GDM1 (cell line): ENCODE results near the gene RGPD3.
"Not testable (repeated sequence)": the region's sequence is repeated elsewhere in the genome, so short reads cannot be mapped to it uniquely, and the experiment has no call there.

Source experiments
- DNase-seq: peaks from one replicate; lab custom pipeline; 2025; lab: John Stamatoyannopoulos, UW

RGPD3 gene

DNA sequence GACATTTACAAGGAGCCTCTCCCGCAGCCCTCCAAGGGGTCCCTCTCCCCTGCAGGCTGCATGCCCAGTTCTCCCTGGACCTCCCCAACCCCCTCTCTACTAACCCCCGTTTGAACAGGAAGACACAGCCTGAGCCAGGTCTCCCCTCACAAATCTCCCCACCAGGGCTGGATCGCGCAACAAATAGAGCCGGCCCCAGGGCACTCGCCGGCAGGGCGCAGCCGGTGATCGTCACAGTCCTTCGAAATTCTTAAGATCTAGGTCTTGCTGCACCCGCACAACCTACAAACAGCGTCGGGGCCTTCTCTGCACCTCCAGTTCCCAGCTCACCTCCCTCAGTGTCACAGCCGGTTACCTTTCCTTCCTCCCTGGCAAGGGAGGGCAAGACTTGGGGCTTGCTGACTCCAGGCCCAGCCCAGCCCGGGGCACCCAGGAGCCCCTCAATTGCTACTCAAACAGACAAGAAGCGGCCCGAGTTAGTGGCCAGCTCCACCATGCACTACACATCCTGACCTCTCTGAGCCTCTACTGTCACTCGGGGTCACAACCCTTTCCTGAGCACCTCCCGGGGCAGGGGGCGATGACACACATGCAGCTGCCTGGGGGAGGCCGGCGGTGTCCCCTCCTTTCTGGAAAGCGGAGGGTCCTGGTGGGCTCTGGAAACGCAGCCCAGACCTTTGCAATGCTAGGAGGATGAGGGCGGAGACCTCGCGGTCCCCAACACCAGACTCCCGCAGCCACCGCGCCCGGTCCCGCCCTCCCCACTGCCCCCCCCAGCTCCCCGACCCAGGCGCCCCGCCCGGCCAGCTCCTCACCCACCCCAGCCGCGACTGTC is 18.6 kb upstream of the RGPD3 start, which contains the start of gene CD8B2:
Gene CD8B2 (plus strand): TSS at position 814 of the 835 bp plus-strand sequence. CDS start 63 bp downstream, outside the sequence.
- DNase-seq: not testable (repeated sequence)

DNA sequence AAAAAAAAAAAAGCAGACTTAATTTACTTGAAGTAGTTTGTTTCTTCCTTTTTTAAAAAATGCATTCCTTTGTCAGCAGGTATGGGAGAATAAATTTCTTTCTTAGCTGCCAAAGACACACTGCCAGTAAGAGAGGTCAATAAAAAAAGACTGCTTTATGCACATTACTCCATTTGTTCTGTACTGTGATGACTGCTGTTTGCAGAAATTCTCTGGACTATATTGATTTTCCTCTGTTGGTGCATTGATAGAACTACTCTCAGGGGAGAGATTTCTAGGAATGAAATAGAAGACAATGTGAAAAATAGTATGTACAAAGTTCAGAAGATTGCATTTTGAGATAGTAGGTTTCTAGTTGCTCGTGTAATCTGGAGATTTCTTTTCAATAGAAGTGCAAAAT is 11.3 kb upstream of the RGPD3 start:
- DNase-seq: not testable (repeated sequence)

DNA sequence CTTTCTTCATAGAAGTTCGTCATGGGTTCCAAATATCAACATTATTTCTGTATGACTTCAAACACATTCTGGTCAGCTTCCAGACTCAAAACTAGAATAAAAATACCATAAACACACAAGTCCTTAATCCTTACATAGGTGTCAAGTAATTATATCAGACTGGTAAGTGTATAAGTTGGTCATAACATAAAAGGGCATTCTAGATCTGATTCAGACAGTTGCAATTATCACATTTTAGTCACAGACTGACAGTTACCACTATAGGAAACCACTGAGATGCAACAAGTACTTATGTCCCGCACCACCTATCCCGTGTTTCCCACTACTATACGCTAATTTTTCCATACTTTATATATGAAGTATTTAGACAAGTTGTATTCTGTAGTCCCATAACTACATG is 9.4 kb upstream of the RGPD3 start:
- not testable (repeated sequence) for DNase-seq

DNA sequence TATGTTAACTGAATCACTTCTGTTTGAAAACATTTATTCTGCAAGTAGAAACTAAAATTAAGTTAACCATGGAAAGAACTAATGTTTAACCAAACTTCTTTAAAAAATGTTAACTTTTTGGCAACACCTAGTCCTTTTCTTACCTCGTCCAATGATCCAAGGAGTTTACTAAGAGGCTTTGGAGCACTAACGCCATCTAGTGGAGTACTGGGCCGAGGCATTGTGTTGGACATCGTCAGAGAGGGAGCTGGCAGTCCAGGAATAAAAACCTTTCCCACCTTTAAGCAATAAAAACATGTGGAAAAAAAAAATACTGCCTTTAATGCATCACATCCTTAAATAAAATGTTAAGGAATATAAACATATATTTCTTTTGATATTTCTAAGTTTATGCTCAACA is 2.4 kb upstream of the RGPD3 start:
- not testable (repeated sequence) for DNase-seq

DNA sequence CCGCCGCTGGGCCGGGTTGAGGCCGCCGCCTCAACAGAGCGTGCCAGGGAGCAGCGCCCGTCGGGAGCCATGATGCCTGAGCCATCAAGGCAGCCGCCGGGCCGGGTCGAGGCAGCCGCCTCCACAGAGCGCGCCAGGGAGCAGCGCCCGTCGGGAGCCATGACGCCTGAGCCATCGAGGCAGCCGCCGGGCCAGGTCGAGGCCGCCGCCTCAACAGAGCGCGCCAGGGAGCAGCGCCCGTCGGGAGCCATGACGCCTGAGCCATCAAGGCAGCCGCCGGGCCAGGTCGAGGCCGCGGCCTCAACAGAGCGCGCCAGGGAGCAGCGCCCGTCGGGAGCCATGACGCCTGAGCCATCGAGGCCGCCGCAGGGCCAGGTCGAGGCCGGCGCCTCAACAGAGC is 697 bp downstream of the RGPD3 start:
- not testable (repeated sequence) for DNase-seq

DNA sequence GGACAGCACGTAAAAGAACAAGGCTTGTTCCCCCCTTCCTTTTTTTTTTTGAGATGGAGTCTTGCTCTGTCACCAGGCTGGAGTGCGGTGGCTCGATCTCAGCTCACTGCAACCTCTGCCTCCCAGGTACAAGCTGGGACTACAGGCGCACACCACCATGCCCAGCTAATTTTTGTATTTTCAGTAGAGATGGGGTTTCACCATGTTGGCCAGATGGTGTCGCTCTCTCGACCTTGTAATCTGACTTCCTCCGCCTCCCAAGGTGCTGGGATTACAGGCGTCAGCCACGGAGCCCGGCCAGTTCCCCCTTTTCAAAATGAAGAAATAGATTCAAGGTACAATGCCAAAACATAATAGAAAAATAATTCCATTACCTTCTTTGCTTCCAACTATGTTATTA is 6.3 kb downstream of the RGPD3 start:
- DNase-seq: not testable (repeated sequence)

DNA sequence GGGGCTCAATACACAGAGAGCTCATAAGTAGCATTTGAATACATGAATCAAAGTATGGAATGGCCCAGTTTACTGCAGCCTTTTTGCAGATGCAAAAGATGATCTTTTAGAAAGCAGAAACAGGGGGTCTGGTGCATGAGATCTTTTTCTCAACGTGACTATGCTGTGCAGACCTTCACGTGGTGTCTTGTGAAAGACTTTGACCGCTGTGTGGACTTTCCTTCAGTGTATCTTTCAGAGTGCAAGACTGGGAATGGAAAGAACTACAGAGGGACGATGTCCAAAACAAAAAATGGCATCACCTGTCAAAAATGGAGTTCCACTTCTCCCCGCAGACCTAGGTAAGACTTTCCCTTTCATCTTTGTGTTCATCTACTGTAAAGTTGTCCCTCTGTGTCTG is 77.5 kb downstream of the RGPD3 start:
- DNase-seq: not testable (repeated sequence)

DNA sequence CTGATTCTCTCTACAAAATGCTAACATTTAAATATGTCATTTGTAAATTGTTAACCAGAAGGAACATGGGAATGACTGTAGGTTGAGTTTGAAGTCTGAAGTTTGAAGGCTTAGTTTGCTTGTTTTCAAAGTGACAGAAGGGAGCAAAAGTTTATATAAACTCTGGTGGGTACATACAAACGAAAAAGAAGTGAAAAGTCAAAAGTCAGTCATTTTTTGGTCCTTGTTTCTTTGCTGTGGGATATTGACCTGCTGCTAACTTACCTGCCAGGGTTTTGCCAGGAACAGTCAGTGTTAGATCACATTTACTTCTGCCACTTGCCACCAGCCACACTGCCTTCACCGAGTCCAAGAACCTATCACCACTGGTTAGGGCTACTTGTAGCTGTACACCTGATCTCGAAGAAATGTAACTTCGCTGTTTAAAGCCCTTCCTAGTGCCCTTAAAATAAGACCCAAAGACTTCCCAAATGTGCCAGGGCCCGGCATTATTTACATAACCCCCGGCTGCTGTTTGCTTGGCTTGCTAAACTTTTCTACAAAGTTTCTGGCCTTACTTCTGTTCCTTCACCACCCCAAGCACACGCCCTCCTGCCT is 79.3 kb downstream of the RGPD3 start:
- DNase-seq: not testable (repeated sequence)

DNA sequence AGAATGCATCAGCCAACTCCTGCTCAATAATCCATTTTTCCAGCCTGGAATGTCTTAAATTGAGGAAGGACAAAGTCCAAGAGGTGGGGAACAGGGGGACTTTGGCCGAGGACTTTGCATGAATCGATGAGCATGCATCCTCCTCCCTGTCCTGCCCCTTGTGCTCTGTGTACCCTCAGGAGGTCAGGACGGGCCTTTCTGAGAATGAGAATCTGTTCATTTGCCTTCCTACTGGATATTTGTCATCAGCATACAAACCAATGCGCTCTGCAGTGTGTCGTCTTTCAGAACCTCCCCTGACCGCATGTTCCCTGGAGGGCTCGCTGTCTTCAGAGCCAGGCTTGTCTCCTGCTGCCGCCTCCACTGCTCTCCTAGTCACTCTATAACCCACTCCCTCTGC is 83.7 kb downstream of the RGPD3 start:
- DNase-seq: not testable (repeated sequence)

DNA sequence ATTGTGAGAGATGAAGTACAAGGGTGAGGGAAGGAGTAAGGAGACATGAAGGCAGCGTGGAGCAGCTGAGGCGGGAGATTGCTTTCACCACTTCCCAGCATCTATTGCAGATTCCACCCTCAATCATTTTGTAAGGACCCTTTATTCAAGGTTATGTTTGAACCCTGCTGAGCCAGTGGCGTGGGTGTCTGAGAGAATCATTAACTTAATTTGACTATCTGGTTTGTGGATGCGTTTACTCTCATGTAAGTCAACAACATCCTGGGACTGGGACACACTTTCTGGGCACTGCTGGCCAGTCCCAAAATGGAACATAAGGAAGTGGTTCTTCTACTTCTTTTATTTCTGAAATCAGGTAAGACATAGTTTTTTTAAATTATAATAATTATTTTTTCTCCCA is 86.3 kb downstream of the RGPD3 start:
- not testable (repeated sequence) for DNase-seq

DNA sequence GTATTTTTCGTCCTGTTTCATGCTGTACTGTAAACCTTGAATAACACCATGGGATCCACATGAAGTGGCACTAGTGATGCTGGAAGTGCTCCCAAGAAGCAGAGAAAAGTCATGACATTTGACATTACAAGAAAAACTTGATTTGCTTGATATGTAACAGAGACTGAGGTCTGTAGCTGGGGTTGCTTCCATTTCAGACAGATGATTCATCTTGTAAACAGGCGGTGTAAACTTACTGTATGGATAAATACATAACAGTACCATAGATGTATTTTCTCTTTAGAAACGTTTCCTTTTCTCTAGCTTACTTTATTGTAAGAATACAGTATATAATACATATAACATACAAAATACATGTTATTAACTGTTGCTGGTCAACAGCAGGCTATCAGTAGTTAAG is 88.6 kb downstream of the RGPD3 start:
- not testable (repeated sequence) for DNase-seq

DNA sequence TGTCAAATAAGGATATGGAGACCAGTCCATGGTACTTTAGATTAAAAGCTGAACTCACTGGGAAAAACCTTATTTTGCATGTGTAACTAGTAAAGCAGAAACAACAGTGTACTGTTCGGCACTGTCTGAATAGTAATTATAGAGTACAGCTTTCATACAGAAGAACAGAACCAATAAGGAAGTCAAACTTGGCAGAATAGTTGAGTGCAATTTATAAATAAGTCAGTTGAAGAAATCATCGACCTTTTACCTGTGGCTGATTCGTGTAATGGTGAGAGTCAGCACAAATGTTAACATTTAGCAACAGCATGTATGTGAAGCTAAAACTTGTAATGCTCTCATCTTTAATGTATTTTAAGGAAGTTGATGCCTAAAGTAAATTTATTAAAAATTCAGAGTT is 99.0 kb downstream of the RGPD3 start:
- not testable (repeated sequence) for DNase-seq

DNA sequence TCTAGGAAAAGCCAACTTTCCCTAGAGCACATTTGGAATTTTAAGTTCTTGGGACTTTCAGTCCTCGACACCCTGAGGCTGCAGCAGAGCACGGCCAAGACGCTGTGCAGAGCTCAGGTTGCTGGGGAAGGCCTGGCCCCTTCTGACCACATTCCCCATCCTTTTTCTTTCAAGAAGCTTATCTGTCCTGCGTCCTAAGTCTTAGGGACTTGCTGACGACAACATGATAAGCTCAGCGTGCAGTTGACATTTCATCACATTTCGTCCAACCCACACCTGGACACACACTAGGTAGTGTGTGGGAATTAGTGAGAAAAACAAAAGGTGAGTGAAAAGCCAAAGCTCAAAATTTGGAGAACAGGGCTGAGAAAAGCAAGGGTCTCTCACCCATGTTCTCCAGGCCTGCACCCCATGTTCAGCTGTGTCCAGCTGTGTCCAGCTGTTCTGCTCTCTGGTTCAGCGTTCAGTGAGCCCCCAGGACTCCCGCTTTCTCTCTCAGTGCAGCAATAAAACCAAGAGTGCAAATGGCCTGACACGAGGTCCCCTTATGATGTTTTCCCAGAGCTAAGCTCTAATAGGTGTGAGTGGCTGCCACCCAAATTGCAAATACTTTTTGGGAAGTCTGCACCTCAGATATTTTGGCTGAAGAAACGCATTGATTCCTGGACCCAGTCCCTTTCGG is 101.9 kb downstream of the RGPD3 start:
- no peak for DNase-seq

DNA sequence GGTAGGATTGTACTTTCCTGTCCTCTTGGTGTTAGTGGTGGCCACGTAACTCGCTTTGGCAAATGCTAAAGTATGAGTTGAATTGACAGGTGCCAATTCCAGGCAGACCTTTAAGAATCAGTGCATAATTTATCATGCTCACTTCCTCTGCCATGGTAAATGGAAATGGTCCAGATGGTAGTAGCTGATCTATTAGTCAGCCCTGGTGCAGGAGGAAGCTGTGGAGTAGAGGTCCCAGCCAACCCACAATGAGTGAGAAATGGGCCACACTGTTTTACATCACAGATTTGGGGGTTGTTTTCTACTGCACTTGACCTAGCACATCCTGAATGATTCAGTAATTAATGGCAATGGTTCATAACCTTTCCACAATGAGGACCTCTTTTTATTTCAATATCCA is 104.4 kb downstream of the RGPD3 start:
- DNase-seq: no peak

DNA sequence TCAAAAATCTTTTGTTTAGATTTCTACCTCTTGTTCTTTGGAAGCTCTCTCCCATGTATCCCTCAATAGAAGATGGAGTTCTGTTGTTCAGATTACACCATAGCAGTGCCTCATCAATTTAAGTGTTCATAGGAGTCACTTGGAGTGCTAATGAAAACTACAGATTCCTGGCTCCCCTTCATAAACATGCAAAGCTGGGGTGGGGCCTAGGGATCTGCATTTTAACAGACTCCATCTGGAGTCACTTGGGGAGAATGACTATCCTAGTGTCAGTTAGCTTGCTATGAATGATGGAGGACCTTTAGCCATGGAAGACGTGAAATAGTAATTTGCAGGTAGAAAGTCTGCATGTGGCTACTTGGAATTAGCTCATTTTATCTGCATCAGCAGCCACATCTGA is 105.4 kb downstream of the RGPD3 start:
- no peak for DNase-seq

DNA sequence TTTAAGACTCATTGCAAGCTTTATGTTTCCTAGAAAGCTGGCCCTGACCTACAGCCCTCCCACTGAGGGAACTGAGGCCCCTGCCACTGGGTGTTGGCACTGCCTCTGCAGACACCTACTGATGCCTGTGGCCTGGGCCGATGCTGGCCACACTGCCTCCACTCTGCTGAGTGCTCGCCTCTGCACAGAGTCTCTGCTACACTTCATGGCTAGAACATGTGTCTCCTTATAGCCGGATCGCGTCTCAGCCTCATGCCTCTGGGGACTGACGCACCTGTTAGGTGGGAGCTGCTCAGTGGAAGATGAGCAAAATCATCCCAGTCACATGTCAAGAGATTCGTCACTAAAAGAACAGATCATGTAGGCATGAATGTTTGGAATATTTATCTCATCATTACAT is 108.7 kb downstream of the RGPD3 start:
- DNase-seq: no peak

DNA sequence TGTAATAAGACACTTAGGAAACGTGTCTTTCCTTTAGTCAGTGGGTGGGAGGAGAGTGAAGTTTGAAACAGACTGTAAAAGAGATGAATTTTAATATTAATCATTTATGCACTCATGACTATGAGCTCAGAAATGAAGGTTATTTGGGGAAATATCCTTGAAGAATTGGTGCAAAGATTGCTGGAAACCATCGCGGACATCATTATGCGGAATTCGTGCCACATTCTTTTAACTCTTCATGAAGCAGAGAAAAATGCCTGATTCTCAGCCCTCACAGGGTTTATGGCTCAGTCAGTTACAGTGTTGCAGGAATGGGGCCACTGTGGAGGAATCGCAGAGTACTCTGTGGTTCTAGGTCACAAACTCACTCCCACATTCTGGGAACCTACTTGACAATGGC is 109.7 kb downstream of the RGPD3 start:
- no peak for DNase-seq

DNA sequence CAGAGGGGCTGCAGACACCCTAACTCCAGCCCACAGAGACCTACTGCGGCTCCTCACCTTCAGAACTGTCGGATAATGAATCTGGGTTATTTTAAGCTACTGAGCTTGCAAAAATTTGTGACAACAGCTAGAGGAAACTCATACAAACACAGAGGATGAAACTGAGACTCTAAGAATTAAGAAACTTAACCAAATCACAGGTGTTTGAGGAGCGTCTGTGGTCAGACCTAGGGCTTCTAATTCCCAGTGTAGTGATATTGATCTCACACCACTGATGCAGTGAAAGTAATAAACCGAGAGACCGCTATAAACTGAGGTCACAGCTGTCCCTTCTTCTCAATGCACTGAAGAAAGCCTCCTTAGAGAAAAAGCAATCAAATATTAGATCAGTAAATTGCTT is 110.1 kb downstream of the RGPD3 start:
- no peak for DNase-seq

DNA sequence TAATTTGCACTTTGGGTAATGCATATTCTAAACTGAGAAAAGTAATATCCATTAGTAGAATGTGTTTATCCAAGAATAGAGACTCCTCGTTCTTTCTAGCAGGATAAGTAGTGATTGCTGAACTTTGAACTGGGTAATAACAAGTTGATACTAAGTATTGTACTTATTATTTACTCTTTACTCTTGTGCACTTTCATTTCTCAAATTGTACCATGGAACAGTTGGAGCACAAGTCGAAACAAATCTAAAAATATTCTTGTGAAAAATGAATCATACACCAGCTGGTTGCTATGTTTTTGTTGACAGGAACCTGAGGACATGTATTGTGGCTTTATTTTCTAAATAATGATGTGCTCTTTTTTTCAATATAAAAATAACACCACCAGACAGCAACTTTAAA is 111.9 kb downstream of the RGPD3 start:
- DNase-seq: no peak

DNA sequence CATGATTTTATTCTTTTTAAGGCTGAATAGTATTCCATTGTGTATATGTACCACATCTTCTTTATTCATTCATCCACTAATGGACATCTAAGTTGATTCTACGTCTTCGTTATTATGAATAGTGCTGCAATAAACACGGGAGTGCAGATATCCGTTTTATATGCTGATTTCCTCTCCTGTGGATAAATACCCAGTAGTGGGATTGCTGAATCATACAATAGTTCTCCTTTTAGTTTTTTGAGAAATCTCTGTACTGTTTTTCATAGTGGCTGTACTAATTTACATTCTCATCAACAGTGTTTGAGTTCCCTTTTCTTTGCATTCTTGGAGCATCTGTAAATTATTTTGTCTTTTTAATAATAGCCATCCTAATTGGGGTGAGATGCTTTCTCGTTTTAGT is 114.5 kb downstream of the RGPD3 start:
- no peak for DNase-seq

DNA sequence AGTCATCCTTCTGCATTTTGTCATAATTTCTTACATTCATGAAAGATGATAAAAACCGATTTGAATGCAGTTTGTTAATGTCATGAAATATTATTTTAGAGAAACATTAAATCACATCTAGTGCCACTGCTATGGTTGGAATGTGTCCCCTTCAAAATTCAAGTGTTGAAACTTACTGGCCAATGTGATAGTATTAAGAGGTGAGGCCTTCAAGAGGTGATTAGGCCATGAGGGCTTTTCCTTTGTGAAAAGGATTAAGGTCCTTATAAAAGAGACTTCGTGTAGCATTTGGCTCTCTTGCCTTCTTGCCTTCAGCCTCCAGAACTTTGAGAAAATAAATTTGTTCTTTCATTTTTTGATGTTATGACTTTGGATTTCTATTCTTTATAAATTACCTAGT is 117.2 kb downstream of the RGPD3 start:
- no peak for DNase-seq

DNA sequence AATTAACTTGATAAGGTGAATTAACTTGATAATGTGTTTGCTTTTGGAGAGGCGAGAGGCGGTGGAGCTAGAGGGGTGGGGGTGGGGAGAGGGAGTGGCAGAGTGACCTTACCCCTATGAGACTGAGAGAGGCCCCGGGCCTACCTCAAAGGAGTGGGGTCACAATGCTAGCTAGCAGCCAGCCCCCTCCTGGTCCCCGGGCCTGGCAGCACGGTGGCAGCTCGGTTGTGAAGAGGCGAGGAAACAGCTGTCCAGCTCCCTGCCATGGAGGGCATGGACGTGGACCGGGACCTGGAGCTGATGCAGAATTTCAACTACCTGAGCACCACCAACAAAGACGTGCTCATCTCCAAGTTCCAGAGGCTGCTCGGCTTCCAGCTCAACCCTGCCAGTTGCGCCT is 123.9 kb downstream of the RGPD3 start:
- DNase-seq: no peak

DNA sequence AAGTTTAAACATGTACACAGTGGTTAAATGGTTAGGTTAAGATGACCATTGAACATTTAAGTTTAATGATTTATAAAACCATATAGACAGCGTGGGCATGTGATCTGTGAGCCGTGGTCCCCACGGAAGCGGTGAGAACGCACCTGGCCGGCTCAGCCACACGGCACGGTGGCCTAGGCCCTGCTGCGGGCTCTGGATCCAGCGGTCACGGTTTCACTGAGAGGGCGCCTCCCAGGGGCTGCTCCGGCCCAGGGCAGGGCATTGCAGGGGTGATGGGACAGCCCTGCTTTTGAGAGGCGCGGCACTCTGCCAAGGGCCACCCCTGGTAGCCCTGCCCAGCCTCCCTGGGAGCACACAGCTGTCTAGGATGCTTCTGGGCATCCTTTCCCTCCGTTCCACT is 124.9 kb downstream of the RGPD3 start:
- no peak for DNase-seq
